NCI-H526 treated with DMSO at 0.1 percent for 48 hours (cell line): ENCODE measurements around the gene ZNF516.

Experiments
- DNase-seq: peaks from one replicate; lab custom pipeline; 2025; lab: John Stamatoyannopoulos, UW

ZNF516 gene

GRCh38 chr18:76421685-76422078 is 73.4 kb downstream of the ZNF516 start:
- DNase-seq, result no peak

DNA sequence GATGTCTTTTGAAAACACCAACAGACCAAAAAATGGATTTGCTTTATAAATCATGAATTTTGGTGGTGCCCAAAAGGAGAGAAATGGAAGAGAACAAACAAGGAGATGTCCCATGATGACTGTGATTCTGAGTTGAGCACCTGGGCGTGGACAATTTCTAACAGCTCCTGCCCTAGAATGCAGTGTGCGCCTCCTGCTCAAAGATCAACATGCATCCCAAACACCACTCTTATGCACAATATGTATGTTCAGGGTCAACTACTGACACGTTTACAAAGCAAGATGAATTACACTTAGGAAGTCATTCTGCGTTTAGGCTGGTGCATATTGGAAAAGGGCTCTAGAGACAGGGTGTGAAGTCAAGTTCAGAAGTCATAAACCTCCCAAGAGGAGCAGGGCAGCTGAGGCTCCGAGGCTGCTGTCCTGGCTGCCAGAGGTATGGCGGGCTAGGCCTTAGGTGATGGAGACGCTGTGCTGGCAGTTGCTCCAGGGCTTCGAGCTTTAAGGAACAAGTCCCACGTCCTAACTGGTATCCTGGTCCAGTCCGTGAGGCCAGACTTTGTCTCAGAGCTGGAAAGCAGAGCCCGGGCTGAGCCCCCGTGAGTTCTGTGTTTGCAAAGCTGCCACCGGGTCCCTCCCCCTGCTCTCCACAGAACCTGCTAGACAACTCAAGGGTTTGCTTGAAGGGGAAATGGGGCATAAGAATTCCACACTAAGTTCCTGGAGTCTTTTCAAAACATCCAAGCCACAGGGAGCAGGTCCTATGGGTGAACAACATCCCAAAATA is 74.0 kb downstream of the ZNF516 start:
- no peak for DNase-seq

- no peak for DNase-seq
Measured at GRCh38 chr18:76419811-76420210, 75.2 kb downstream of the ZNF516 start.

DNA sequence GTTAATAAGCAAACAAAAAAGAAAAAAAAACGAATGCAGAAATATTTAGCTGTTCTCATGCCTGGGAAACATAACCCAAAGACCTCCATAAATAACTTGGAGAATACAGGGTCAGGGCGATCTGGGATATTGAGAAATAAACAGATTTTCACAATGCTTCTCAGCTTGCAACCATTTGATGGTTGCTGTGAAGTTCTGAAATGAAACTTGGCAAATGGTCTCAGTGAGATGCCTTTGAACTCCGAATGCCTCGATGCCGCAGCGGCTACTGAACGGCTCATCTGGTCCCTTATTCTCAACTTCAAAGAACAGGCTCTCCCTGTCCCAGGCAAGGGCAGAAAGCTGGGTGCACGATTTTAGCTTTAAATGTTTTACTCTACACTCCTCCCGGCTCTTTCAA is 78.1 kb downstream of the ZNF516 start:
- DNase-seq, result no peak

- no peak for DNase-seq
Measured at GRCh38 chr18:76414936-76415621, 80.0 kb downstream of the ZNF516 start.

GRCh38 chr18:76412818-76413565 is 82.0 kb downstream of the ZNF516 start:
- no peak for DNase-seq

DNA sequence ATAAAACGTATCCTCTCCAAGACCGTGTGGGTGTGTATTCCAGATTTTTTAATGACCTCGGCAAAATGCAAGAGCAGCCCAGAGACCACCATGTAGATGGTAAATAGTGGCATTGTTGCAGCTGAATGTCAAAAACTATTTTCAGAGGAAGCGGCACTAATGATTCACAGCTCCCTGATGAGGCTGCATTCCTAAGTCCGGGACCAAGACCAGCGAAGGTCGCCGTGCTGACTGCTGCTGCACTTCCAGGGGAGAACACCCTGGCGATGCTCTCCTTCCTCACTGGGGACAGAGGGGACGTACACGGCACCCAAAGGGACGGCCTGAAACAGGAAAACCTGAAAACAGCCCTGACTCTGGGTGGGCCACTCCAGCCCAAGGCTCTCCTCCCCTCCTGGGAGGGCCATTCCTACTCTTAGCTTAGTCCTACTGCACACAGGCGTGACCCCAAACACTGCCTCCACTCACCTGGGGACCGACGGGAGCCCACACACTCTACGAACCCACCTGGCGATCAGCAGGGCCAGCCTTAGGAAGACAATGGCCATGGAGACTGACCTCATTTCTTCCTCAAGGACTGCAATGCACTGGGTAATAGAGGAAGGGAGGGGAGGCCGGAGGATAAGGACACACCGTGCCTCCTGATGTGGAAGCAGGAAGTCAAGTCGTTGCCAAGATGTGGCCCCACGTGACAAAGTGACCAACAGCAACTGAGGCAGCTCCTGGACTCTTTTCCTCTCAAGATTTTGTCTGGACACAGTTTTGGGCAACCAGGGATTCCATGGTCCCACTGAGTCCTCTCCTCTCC is 82.8 kb downstream of the ZNF516 start:
- DNase-seq, result no peak

DNA sequence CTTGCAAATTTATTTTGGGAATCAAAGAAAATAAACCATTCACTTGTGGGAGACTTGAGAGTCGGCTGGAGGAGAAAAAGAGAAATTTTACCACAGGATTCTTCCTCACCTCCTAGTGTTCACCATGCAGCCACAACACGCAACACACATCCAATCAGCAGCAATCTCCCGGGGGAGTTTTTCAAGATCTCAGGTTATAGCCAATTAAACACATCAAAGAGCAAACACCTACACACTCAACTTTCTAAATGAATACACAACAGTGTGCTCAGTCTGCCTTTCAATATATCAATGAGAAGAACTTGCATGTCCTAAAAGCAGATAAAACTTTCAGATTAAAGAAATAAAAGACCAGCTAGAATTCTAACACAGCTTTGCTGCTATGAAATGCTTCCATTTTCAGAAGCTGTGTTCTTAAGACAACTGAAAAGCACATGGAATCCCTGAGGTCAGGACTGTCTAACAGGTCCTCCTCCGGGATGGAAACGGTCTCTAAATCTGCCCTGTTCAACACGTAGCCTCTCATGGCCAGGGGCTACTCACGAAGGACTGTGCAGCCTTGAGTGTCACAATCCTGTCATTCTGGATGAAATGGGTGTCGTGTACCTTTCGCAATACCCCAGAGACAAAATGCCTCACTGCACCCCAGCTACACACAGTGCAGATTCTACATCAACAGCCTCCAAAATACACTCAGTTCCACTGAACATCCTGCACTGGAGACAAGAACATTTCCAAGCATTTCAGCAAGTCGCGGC is 84.2 kb downstream of the ZNF516 start:
- no peak for DNase-seq

GRCh38 chr18:76410033-76410432 is 85.0 kb downstream of the ZNF516 start:
- no peak for DNase-seq

GRCh38 chr18:76408480-76409067 is 86.5 kb downstream of the ZNF516 start:
- DNase-seq, result no peak

GRCh38 chr18:76407681-76408080 is 87.4 kb downstream of the ZNF516 start:
- DNase-seq, result no peak

GRCh38 chr18:76406791-76407190 is 88.3 kb downstream of the ZNF516 start:
- no peak for DNase-seq

- DNase-seq, result no peak
Measured at GRCh38 chr18:76405681-76406356, 89.2 kb downstream of the ZNF516 start.

DNA sequence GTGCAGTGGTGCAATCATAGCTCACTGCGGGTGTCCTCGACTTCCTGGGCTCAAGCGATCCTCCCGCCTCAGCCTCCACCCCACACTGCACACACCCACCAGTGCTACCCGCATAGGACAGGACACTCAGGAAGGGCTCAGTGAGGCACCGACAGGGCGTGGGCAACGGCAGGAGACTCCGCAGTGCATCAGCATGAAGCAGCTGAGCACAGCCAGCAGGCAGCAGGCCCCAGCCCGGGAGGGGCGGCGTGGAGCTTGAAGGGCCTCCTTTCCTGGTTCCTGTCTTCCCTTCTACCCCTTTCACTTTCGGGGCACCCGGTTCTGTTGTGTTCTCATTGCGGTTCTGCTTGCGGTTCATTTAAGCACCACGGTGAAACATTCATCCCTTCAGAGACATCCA is 89.8 kb downstream of the ZNF516 start:
- no peak for DNase-seq

- no peak for DNase-seq
Measured at GRCh38 chr18:76404345-76404831, 90.7 kb downstream of the ZNF516 start.

GRCh38 chr18:76402026-76402990 is 92.7 kb downstream of the ZNF516 start:
- DNase-seq, result no peak

DNA sequence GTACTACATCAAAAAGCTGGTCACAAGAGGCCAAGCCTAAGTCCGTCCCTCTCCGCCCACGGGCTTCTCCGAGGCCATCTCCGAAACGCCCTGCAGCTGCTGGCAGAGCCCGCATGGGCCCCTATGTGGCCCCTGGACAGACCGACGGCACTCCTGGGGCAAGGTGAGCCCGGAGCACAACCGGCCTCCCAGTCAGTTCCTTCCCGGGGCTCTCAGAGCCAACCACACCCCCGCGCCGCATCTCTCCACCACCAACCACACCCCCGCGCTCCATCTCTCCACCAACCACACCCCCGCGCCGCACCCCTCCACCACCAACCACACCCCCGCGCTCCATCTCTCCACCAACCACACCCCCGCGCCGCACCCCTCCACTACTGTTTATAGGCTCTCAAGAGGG is 93.5 kb downstream of the ZNF516 start:
- no peak for DNase-seq

- DNase-seq, result no peak
Measured at GRCh38 chr18:76399613-76400391, 95.2 kb downstream of the ZNF516 start.
